Measurements from ENCODE around the gene FTO.

DNA sequence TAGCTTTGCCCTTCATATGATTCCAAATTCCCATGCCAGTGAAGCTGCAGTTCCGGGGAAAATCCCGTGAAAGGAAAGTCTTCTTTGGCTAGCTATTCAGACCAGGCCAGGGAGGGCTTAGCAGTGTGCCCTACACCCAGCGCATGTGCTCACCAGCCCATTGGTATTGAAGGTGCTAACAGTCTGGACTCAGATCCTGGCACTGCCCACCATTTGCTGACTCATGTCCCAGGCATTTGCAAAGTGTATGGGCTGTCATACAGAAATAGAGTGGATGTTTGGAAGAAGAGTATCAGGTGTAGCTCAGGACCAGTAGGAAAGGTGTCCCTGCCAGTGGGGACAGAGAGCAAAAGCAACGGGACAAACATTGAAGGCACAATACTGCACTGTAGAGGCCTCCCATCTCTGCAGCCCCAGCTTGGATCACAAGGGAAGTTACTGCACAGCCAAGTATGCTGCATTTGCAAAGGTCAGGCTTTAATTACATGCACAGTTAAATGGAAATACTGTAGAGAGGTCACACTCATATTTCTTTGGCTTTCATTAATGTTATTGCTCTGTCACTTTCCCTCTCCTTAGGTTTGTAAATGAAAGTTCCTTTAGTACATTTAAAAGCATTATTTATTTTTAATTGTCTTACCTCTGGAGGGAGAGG, 362.6 kb downstream of the FTO start:
- TF ChIP-seq, protein P1, sequence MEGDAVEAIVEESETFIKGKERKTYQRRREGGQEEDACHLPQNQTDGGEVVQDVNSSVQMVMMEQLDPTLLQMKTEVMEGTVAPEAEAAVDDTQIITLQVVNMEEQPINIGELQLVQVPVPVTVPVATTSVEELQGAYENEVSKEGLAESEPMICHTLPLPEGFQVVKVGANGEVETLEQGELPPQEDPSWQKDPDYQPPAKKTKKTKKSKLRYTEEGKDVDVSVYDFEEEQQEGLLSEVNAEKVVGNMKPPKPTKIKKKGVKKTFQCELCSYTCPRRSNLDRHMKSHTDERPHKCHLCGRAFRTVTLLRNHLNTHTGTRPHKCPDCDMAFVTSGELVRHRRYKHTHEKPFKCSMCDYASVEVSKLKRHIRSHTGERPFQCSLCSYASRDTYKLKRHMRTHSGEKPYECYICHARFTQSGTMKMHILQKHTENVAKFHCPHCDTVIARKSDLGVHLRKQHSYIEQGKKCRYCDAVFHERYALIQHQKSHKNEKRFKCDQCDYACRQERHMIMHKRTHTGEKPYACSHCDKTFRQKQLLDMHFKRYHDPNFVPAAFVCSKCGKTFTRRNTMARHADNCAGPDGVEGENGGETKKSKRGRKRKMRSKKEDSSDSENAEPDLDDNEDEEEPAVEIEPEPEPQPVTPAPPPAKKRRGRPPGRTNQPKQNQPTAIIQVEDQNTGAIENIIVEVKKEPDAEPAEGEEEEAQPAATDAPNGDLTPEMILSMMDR (conservative IDR thresholded peaks at IDR 0.05 in 1 of 2, IDR thresholded peaks at IDR 0.05 in 1 of 2; ENCODE audit: extremely low read depth in 1 of 2, insufficient read depth in 1 of 2, low read depth in 1 of 2, low read length in 2 of 2): no peak
- TF ChIP-seq EZH2 (IDR thresholded peaks at IDR 0.05; ENCODE audit: borderline replicate concordance, low read length): no peak

Measured in mammary epithelial cell (primary cell).